Cortex of kidney (tissue), 1 donor: ENCODE results near the gene HIPK2.

ENCODE experiments used
- DNase-seq: peaks from one replicate; lab custom pipeline; 2025; lab: John Stamatoyannopoulos, UW

HIPK2 gene

GRCh38 chr7:139777948-139778841 is at the start of gene HIPK2:
Gene HIPK2 (minus strand): TSS chr7:139777998. CDS start chr7:139777623, 375 bp downstream.
- no peak for DNase-seq

GRCh38 chr7:139827042-139827441 is 49.2 kb upstream of the HIPK2 start:
- DNase-seq, result no peak

DNA sequence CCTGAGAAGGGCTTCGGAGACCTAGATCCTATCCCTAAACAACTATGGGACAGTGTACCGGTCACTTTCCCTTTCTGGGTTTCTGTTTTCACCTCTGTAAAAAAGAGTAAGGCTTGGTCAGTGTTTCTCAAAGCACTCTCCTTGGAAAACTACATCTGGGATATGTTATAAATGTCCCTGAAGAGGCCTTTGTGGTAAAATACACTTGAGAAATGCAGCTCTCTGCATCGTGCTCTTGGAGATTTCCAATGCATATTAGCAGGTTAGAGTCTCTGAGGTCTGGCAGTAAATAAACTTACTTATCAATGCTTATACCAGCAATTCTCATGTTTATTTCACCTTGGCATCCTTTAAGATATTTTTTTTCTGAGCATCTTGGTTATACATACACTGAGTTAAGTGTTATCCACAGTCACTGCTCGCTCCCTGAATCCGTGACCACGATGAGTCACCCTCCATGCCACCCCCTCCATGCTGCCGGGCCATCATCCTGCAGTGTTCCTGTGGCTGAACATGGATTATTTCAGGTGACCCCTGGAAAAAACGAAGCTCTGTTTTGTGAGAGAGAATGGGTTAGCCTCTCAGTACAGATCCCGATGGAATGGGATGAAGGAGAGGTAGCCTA is 48.0 kb upstream of the HIPK2 start:
- no peak for DNase-seq

DNA sequence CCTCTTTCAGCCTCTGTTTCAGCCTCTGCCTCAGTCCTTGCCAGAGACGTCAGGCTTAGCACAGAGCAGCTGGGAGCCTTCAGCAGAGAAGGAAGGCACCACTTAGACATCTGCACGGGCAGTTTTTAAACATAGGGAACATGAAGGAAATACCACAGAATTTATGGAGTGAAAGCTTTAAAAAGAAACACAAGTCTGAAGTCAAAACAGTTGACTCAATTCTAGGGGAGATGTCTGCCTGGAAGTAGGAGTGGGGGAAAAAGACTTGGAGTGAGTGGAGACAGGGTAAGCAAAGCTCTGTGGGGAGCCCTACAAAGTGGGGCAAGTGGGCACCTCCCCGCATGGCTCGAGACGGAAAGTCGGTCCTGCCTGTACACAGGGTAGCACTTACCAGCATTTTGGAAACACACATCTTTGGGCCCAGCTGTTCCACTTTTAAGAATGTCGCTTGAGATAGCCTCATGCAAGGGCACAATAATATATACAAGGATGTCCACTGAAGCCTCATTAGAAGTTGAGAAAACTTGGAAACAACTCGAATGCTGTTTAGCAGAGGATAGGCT is 46.2 kb upstream of the HIPK2 start:
- DNase-seq, result no peak

- DNase-seq, result no peak
Measured at GRCh38 chr7:139822855-139823254, 45.1 kb upstream of the HIPK2 start.

DNA sequence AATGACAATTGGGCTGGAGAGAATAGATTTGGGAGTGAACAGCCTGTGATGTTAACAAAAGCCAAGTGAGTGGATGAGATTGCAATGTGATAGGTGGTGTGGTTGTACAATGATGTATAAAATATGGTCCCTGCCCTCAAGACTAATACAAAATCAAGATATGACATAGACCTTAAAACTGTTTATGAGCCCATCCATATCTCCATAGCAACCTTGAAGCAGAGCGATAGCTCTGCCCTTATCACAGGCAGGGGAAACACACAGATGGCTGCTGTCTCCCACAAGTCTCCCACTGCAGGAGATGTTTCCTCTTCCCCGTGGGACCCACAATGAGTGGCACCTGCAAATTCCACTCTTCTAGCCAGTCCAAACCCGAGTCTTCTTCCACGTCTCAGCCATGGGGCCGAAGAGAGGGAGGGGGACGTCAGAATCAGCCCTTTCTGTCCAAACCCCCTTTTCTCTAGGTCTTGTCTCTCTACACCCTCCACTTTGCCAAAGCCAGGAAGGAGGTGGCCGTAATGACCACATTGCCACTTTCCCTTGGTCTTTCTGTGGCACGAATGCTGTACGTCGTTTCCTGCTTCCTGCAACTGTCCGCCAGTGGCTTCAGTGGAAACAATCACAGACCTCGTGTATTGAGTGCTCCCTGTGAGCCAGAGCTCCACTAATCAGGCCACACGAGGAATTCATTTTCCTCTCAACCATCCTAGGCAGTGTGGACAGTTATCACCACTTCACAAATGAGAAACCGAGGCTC is 43.7 kb upstream of the HIPK2 start:
- DNase-seq, result no peak

DNA sequence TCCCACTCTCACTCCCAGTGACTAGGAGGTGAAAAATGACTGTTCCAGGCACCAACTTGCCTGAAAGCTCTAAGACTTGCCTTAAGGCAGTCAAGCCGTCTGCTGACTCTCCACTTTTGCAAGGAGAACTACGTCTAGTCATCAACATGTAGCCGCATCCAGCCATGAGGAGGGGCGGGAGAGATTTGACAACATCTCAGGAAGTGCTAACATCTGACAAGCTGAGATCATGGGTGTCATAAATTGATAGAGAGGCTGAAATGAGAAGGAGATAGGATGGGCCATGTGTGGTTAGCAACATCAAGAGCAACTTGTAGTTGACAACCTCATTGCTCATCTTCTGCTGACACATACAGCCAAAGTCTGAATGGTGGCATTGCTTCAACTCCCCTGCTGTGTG is 42.3 kb upstream of the HIPK2 start:
- DNase-seq, result no peak

DNA sequence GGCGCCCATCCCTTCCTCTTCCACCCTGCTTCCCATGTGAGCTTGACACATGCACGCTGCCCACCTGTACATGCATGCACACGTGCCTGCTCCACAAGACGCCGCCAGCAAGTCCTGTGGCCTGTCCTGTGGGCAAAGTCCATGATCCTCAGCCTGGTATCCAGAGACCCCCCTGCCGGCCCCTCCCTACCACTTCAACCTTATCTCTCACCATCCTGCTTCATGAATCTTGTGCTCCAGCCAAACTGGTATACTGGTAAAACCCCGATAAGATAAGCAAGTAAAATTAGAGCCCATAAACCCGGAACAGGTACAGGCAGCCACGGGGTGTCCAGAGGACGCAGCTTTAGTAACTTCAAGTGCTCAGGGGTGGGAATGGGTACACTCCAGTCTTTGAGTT is 39.5 kb upstream of the HIPK2 start:
- no peak for DNase-seq

GRCh38 chr7:139813689-139814088 is 35.9 kb upstream of the HIPK2 start:
- DNase-seq, result no peak

DNA sequence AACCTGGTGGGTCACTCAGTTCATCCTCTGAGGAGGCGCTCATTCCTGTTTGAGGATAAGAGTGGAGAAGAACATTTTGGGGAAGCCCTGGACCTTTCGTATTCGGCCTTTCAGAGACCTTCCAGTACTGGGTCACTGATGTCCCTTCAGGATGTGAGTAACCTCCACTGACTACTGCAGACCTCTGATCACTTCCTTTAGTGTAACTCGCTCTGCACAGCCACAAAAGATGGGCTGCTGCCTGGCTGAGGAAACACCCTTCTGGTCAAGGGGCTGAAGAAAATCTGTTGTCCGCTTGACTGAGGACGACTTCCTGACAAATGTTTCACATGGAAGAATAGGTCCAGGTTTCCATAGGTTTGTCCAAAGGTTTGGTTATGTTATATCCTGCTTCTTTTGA is 35.4 kb upstream of the HIPK2 start:
- DNase-seq, result no peak

GRCh38 chr7:139811066-139811465 is 33.3 kb upstream of the HIPK2 start:
- DNase-seq, result no peak

GRCh38 chr7:139808846-139809442 is 31.1 kb upstream of the HIPK2 start:
- DNase-seq, result no peak

GRCh38 chr7:139808427-139808826 is 30.6 kb upstream of the HIPK2 start:
- DNase-seq, result no peak

DNA sequence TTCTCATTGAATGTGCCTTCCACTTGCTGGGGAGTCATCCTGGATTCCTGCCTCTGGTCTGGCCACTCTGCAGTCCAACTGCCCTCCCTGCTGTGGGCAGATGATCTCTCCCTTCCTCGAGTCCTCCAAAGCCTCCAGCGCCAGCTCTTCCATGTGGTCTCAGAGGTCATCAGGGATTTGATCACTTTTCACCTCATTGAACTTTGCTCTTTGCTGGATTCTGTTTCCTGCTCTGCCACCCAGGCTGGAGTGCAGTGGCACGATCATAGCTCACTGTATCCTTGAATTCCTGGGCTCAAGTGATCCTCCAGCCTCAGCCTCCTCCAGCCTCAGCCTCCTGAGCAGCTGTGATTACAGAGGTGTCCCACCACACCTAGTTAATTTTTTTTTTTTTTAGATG is 29.2 kb upstream of the HIPK2 start:
- DNase-seq, result no peak

- no peak for DNase-seq
Measured at GRCh38 chr7:139804571-139804970, 26.8 kb upstream of the HIPK2 start.

DNA sequence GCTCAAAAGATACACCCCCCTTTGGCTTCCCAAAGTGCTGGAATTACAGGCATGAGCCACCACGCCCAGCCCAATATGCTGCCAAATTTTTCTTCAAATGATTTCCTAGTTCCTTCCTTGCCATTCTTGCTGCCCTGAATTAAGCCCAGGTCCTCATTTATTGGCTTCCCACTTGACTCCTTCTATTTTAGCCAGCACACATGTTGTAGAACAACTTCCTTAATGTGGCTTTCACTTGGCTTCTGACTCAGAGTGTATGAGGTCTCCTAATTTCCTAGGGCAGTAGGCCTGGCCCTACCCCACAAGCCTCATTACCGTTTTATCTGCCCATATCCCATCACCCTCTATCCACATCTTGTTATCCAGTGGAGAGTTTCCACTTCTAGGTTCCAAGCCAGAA is 21.8 kb upstream of the HIPK2 start:
- no peak for DNase-seq

DNA sequence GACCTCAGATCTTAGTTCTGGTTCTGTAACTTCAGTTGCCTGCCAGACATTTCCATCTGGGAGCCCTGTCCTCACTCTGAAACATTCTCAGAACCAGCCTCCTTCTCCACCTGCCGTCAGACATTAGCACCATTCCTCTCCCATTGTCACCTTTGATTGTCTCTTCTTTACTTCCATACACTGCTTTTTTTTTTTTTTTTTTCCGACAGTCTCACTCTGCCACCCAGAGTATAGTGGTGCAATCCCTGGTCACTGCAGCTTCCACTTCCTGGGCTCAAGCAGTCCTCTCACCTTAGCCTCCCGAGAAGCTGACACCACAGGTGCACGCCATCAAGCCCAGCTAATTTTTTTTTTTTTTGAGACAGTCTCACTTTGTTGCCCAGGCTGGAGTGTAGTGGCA is 21.1 kb upstream of the HIPK2 start:
- DNase-seq, result no peak

- DNase-seq, result no peak
Measured at GRCh38 chr7:139798221-139798620, 20.4 kb upstream of the HIPK2 start.

- no peak for DNase-seq
Measured at GRCh38 chr7:139797607-139798006, 19.8 kb upstream of the HIPK2 start.

GRCh38 chr7:139791316-139791715 is 13.5 kb upstream of the HIPK2 start:
- DNase-seq, result no peak

GRCh38 chr7:139784648-139785047 is 6.8 kb upstream of the HIPK2 start:
- DNase-seq, result no peak
